ENCODE data around the gene IFNG-AS1.

The IFNG-AS1 gene

GRCh38 chr12:67988601-67989021 lies 636 bp upstream of the IFNG-AS1 start:
- no peak for TF ChIP-seq CTCF (IDR thresholded peaks at IDR 0.05; ENCODE audit: insufficient read depth, low read depth, low read length, missing control alignments)
- peak; percentile 80 for DNase-seq (ENCODE audit: low read depth)
- H3K4me3 ChIP-seq (ENCODE audit: low read depth, low read length) = no peak overlapping the region; the same call in 1 of the 2 replicates

- peak overlapping the region; percentile 48 for H3K4me3 ChIP-seq (ENCODE audit: low read depth, low read length)
- no peak for TF ChIP-seq CTCF (IDR thresholded peaks at IDR 0.05; ENCODE audit: insufficient read depth, low read depth, low read length, missing control alignments)
- peak; percentile 78 for DNase-seq (ENCODE audit: low read depth)
Observed at GRCh38 chr12:67991158-67991557, 1.9 kb downstream of the IFNG-AS1 start.

- no peak for TF ChIP-seq CTCF (IDR thresholded peaks at IDR 0.05; ENCODE audit: insufficient read depth, low read depth, low read length, missing control alignments)
- no peak overlapping the region for H3K4me3 ChIP-seq (ENCODE audit: low read depth, low read length)
- DNase-seq (ENCODE audit: low read depth) = no peak
Observed at GRCh38 chr12:67993143-67993542, 3.9 kb downstream of the IFNG-AS1 start.

- no peak for DNase-seq (ENCODE audit: low read depth)
- no peak overlapping the region for H3K4me3 ChIP-seq (ENCODE audit: low read depth, low read length)
- TF ChIP-seq CTCF (IDR thresholded peaks at IDR 0.05; ENCODE audit: insufficient read depth, low read depth, low read length, missing control alignments) = no peak
Observed at GRCh38 chr12:67994046-67994445, 4.8 kb downstream of the IFNG-AS1 start.

GRCh38 chr12:67996347-67996746 lies 7.1 kb downstream of the IFNG-AS1 start:
- no peak overlapping the region for H3K4me3 ChIP-seq (ENCODE audit: low read depth, low read length)
- TF ChIP-seq CTCF (IDR thresholded peaks at IDR 0.05; ENCODE audit: insufficient read depth, low read depth, low read length, missing control alignments) = no peak
- no peak for DNase-seq (ENCODE audit: low read depth)

- no peak overlapping the region for H3K4me3 ChIP-seq (ENCODE audit: low read depth, low read length)
- DNase-seq (ENCODE audit: low read depth) = no peak
- TF ChIP-seq CTCF (IDR thresholded peaks at IDR 0.05; ENCODE audit: insufficient read depth, low read depth, low read length, missing control alignments) = no peak
Observed at GRCh38 chr12:67998379-67998778, 9.1 kb downstream of the IFNG-AS1 start.

GRCh38 chr12:67999244-67999643 lies 10.0 kb downstream of the IFNG-AS1 start:
- TF ChIP-seq CTCF (IDR thresholded peaks at IDR 0.05; ENCODE audit: insufficient read depth, low read depth, low read length, missing control alignments) = no peak
- DNase-seq (ENCODE audit: low read depth) = no peak
- H3K4me3 ChIP-seq (ENCODE audit: low read depth, low read length) = no peak overlapping the region

Measured in GM12865 (cell line).